GM12878 (cell line): ENCODE results near the gene CREB3L1. TPM values are rescaled to one million over a fixed set of nuclear protein-coding genes. Genes with fewer than 3 reads are reported as not detected.
A peak's percentile ranks its signal among the peaks of the same experiment; 100 is the strongest.

Experiments used
- CUX1 ChIP-seq: IDR thresholded peaks from 2 replicates; pipeline ENCODE4 v1.6.1; 2012; ENCODE audit warnings: improper control_type of control experiment, low read depth, low read length; ENCODE audit not compliant: insufficient replicate concordance
- EZH2 ChIP-seq: IDR thresholded peaks from 2 replicates; pipeline ENCODE4 v1.6.1; 2012; ENCODE audit warnings: low read depth, mild to moderate bottlenecking, control low read depth, inconsistent platforms, low read length, borderline replicate concordance; ENCODE audit not compliant: control insufficient read depth
- HSF1 ChIP-seq: fragments of 150-350 bp; IDR thresholded peaks from 2 replicates; pipeline ENCODE4 v1.6.1; 2014; ENCODE audit warnings: mild to moderate bottlenecking, low read depth, low read length
- LARP7 ChIP-seq: fragments of 450-650 bp; IDR thresholded peaks from 2 replicates; pipeline ENCODE4 v1.6.1; 2017; ENCODE audit warnings: mild to moderate bottlenecking
- MYB ChIP-seq: fragments of 150-350 bp; IDR thresholded peaks from 2 replicates; pipeline ENCODE4 v1.6.1; 2014; ENCODE audit warnings: mild to moderate bottlenecking, low read depth, low read length, borderline replicate concordance
- PAX5 ChIP-seq: IDR thresholded peaks from 2 replicates; pipeline ENCODE4 v1.6.1; 2011; ENCODE audit warnings: low read depth, low read length, borderline replicate concordance
- PML ChIP-seq: IDR thresholded peaks from 2 replicates; pipeline ENCODE4 v1.6.1; 2012; ENCODE audit warnings: low read length, inconsistent platforms
- SKIL ChIP-seq: fragments of 450-650 bp; IDR thresholded peaks from 2 replicates; pipeline ENCODE4 v1.6.1; 2017; ENCODE audit warnings: mild to moderate bottlenecking, low read depth, inconsistent platforms; ENCODE audit not compliant: poor library complexity, severe bottlenecking
- SMARCA5 ChIP-seq: fragments of 450-650 bp; IDR thresholded peaks from 2 replicates; pipeline ENCODE4 v1.6.1; 2017; ENCODE audit warnings: mild to moderate bottlenecking
- STAT1 ChIP-seq: fragments of 450-650 bp; conservative IDR thresholded peaks from 2 replicates; pipeline ENCODE4 v1.6.1; 2014; ENCODE audit warnings: antibody characterized with exemption, mild to moderate bottlenecking
- ZNF687 ChIP-seq: fragments of 450-650 bp; IDR thresholded peaks from 2 replicates; pipeline ENCODE4 v1.6.1; 2017; ENCODE audit warnings: mild to moderate bottlenecking, moderate library complexity
- ZSCAN29 ChIP-seq: fragments of 450-650 bp; IDR thresholded peaks from 2 replicates; pipeline ENCODE4 v1.6.1; 2017; ENCODE audit warnings: mild to moderate bottlenecking, moderate library complexity
- polyA plus RNA-seq, 11 experiments: library from polyadenylated mRNA; depleted of rRNA in 4 of 11; unstranded in 6 of 11; stranded (reverse) in 5 of 11; fragments of >200 nt; fragmentation: Nextera tagmentation in 4 of 11; fragmentation: Illumina TruSeq in 1 of 11; extraction: Ambion mirVana in 4 of 11; extraction: Trizol in 1 of 11; gene quantifications; 1 replicate in 1 of 11; 2 replicates in 10 of 11; pipeline versions ENCODE4 v1.2.1 to v1.2.3, GENCODE V29; 2011 to 2016; ENCODE audit warnings: inconsistent platforms in 2 of 11, missing spikeins in 2 of 11, low read depth in 1 of 11
- total RNA-seq, 4 experiments: library from RNA; depleted of rRNA in 3 of 4; stranded (reverse); fragments of >200 nt in 3 of 4; fragmentation: Illumina TruSeq in 1 of 4; extraction: Trizol in 1 of 4; gene quantifications; 2 replicates each; pipeline versions ENCODE4 v1.2.1 to v1.2.3, GENCODE V29; 2013 to 2021

Gene CREB3L1
- total and polyA plus RNA-seq, 10 of the 15 experiments (the other 5 are each of a cell fraction or from before 2014, with no cell fraction given) = 0.03 to 1.4 (median 0.22) TPM

DNA sequence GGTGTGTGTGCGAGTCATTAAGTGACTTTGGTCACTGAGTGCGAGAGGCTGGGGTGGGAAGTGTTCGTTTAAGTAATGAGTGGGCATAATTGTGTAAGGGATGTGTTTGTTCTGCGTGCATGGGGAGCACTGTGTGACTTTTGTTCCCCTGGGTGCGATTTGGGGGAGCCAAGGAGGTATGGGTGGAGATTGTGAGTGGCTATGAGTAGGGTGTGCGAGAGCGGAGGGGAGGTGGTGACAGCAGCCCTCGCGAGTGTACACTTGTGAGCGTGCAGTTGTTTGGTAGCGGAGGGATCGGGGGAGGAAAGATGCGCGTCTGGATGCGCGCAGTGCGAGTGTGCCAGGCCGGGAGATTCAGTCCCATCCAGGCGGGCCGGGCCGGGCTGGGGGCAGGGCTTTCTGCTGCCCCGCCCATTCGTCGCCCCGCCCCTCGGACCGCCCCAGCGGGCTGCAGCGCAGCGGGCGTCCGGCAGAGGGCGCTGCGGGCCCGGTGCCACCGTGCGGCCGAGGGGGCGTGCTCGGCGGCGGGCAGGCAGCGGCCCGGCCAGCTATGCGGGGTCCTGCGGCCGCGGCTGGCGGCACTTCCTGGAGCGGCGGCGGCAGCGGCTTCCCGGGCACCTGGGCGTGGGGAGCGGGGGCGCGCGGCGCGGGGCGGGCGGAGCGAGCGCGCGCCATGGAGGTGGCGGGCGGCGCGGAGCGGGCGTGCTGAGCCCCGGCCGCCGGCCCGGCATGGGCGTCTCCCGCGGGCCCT, 69.6 kb downstream of the CREB3L1 start, which contains the start of gene DGKZ (continued):
- TF ChIP-seq SKIL (no peak), PAX5 (no peak), EZH2 (no peak), CUX1 (no peak), ZNF687 (0 out of 2 replicates have a peak, but pooled peaks have one; percentile 43), LARP7 (peak; percentile 75; the same call in 1 of the 2 replicates), PML (no peak), MYB (no peak), SMARCA5 (peak; percentile 95), STAT1 (0 out of 2 replicates have a peak, but pooled peaks have one; percentile 29), HSF1 (no peak), ZSCAN29 (0 out of 2 replicates have a peak, but pooled peaks have one; percentile 31)
